ENCODE data around the gene EPO. TPM values are rescaled to one million over a fixed set of nuclear protein-coding genes. Genes with fewer than 3 reads are reported as not detected.

EPO gene
- total RNA-seq, 3 donors from 2014 or later = not detected

- H3K4me3 Mint-ChIP-seq = no peak overlapping the region
- H3K27me3 Mint-ChIP-seq (ENCODE audit: low read depth) = peaks cover 12% of the 10 kb centered on the region
- H3K9me3 Mint-ChIP-seq = no peaks in the 10 kb centered on the region
- ATAC-seq (no peak), DNase-seq (no peak)
- H3K4me1 Mint-ChIP-seq (ENCODE audit: low read depth) = no peaks in the 10 kb centered on the region
- no peaks in the 10 kb centered on the region for H3K36me3 Mint-ChIP-seq (ENCODE audit: insufficient read depth)
Measured at GRCh38 chr7:100765250-100765649, 45.0 kb downstream of the EPO start.

GRCh38 chr7:100768784-100769183 is 48.5 kb downstream of the EPO start:
- no peak for ATAC-seq
- H3K4me1 Mint-ChIP-seq (ENCODE audit: low read depth) = no peaks in the 10 kb centered on the region

More at GRCh38 chr7:100768784-100769183, 48.5 kb downstream of the EPO start:
- Mint-ChIP-seq H3K9me3 (no peaks in the 10 kb centered on the region), H3K4me3 (no peak overlapping the region), H3K36me3 (ENCODE audit: insufficient read depth) (no peaks in the 10 kb centered on the region), H3K27me3 (ENCODE audit: low read depth) (peaks cover 12% of the 10 kb centered on the region)
- no peak for DNase-seq

Other genes starting within 250 kb of the EPO start
- 10 to 100 TPM; 65.4 to 81.9 (median 81.5) TPM for gene TSC22D4, start 241.3 kb upstream of the EPO start, total RNA-seq
- under 1 TPM; 0.11 to 0.33 (median 0.18) TPM for gene NYAP1, start 236.5 kb upstream of the EPO start, total RNA-seq
- 10 to 100 TPM; 58.6 to 72.0 (median 65.9) TPM for gene AGFG2, start 181.3 kb upstream of the EPO start, total RNA-seq
- gene SAP25, start 146.6 kb upstream of the EPO start, total RNA-seq = 1 to 10 TPM; 6.2 to 8.1 (median 7.6) TPM
- 10 to 100 TPM; 69.3 to 75.5 (median 73.1) TPM for gene LRCH4, start 134.3 kb upstream of the EPO start, total RNA-seq
- gene FBXO24, start 134.1 kb upstream of the EPO start, total RNA-seq = under 1 TPM; 0.14 to 0.40 (median 0.34) TPM
- 1 to 10 TPM; 1.4 to 3.1 (median 2.0) TPM for gene PCOLCE, start 118.1 kb upstream of the EPO start, total RNA-seq
- 1 to 10 TPM; 7.8 to 8.4 (median 7.9) TPM for gene MOSPD3, start 107.9 kb upstream of the EPO start, total RNA-seq
- gene TFR2, start 78.9 kb upstream of the EPO start, total RNA-seq = 10 to 100 TPM; 11.8 to 16.1 (median 15.4) TPM
- gene ACTL6B, start 64.0 kb upstream of the EPO start, total RNA-seq = not detected
- 100 to 1,000 TPM; 209 to 231 (median 215) TPM for gene GNB2, start 46.7 kb upstream of the EPO start, total RNA-seq
- gene GIGYF1, start 26.2 kb upstream of the EPO start, total RNA-seq = 10 to 100 TPM; 56.2 to 88.3 (median 58.0) TPM
- gene POP7, start 14.3 kb upstream of the EPO start, total RNA-seq = 100 to 1,000 TPM in 1 of 3 donors, 10 to 100 TPM in 2; 77.3 to 106 (median 85.9) TPM
- not detected for gene ZAN, start 13.1 kb downstream of the EPO start, total RNA-seq
- 1 to 10 TPM; 1.5 to 3.9 (median 2.6) TPM for gene EPHB4, start 107.1 kb downstream of the EPO start, total RNA-seq
- gene SLC12A9, start 132.2 kb downstream of the EPO start, total RNA-seq = 10 to 100 TPM; 22.9 to 31.7 (median 29.6) TPM
- gene TRIP6, start 146.9 kb downstream of the EPO start, total RNA-seq = 10 to 100 TPM; 44.9 to 47.7 (median 45.4) TPM
- 100 to 1,000 TPM; 406 to 450 (median 436) TPM for gene SRRT, start 154.6 kb downstream of the EPO start, total RNA-seq
- 1 to 10 TPM; 3.7 to 5.1 (median 4.6) TPM for gene UFSP1, start 169.2 kb downstream of the EPO start, total RNA-seq
- gene ACHE, start 175.4 kb downstream of the EPO start, total RNA-seq = under 1 TPM; 0.32 to 0.54 (median 0.35) TPM
- under 1 TPM in 1 of 3 donors, not detected in 2; 0.16 TPM for gene MUC3A, start 229.1 kb downstream of the EPO start, total RNA-seq
- under 1 TPM; 0.16 to 0.20 (median 0.19) TPM for gene MUC12, start 249.1 kb downstream of the EPO start, total RNA-seq